NB4 (cell line): ENCODE measurements around the gene RNF225.

ENCODE experiments used
- CTCF ChIP-seq: IDR thresholded peaks from one replicate; pipeline ENCODE4 v1.5.1; 2012; ENCODE audit warnings: low read depth, low read length
- POLR2A ChIP-seq: IDR thresholded peaks from 2 replicates; pipeline ENCODE4 v1.6.1; 2011; ENCODE audit warnings: mild to moderate bottlenecking; ENCODE audit not compliant: insufficient read length; ENCODE audit errors: extremely low read depth

- TF ChIP-seq POLR2A (peak; percentile 15), CTCF (no peak)
These were observed at the start of gene RNF225 for GRCh38 chr19:58395220-58395978.
